Ovary (tissue), 9 donors: Measurements from ENCODE around the gene IPCEF1. TPM values are rescaled to one million over a fixed set of nuclear protein-coding genes. Genes with fewer than 3 reads are reported as not detected.

Experiments
- DNase-seq, 5 donors: peaks; one replicate each; pipeline ENCODE4 v3.0.0-alpha.2; 2019 to 2020
- H3K27ac ChIP-seq, 2 donors: fragments of 200-600 bp; one replicate each; pipeline versions ENCODE4 v1.5.1 to v1.8.0; 2019 to 2022
- H3K27me3 ChIP-seq: fragments of 200-600 bp; one replicate; pipeline ENCODE4 v1.8.0; 2022
- H3K36me3 ChIP-seq: fragments of 200-600 bp; sonication (generic); one replicate; pipeline ENCODE4 v1.5.1; 2019
- H3K4me1 ChIP-seq: one replicate; pipeline ENCODE4 v1.8.1; 2013; ENCODE audit warnings: mild to moderate bottlenecking, moderate library complexity; ENCODE audit not compliant: insufficient read depth
- H3K4me3 ChIP-seq: fragments of 200-600 bp; sonication (generic); one replicate; pipeline ENCODE4 v1.5.1; 2017
- H3K9me3 ChIP-seq, 2 donors: fragments of 200-600 bp in 1 of 2; sonication (generic) in 1 of 2; one replicate each; pipeline versions ENCODE4 v1.5.1 to v1.8.1; 2013 to 2019; ENCODE audit warnings: mild to moderate bottlenecking in 1 of 2, moderate library complexity in 1 of 2
- CTCF ChIP-seq, 3 donors: fragments of 450-650 bp in 2 of 3; fragments of 200-600 bp in 1 of 3; IDR thresholded peaks; one replicate each; pipeline versions ENCODE4 v1.5.1 to v1.8.0; 2016 to 2022; ENCODE audit warnings: antibody characterized with exemption in 3 of 3, mild to moderate bottlenecking in 1 of 3
- EP300 ChIP-seq: sonication (generic); formaldehyde crosslinking; IDR thresholded peaks from one replicate; pipeline ENCODE4 v1.6.1; 2017; ENCODE audit warnings: antibody characterized with exemption
- POLR2A ChIP-seq: fragments of 450-650 bp; IDR thresholded peaks from one replicate; pipeline ENCODE4 v1.6.1; 2017; ENCODE audit warnings: antibody characterized with exemption, mild to moderate bottlenecking, moderate library complexity
- WGBS, 3 donors: extraction: QIAGEN DNeasy Blood & Tissue Kit in 1 of 3; methylation state at CpG; one replicate each; pipeline versions ENCODE4 v1.1.5 to v1.1.7; 2013 to 2017; 5-methylcytosine and 5-hydroxymethylcytosine counted together
- intact Hi-C, 4 donors: fragments of 100-400 bp; cut with DNase I; formaldehyde crosslinking; loops; one replicate each; pipeline versions ENCODE4 v1.11.0 to v1.15.1; 2022 to 2023
- polyA plus RNA-seq, 2 donors: library from polyadenylated mRNA; stranded (reverse); fragments of 200-250 nt in 1 of 2; fragments of 350-450 nt in 1 of 2; fragmentation: Illumina TruSeq in 1 of 2; extraction: RNeasy Lipid Tissue Mini Kit (QIAGEN cat#74804) in 1 of 2; gene quantifications; one replicate each; pipeline ENCODE4 v1.2.3, GENCODE V29; 2013 to 2014
- total RNA-seq, 7 donors: library from RNA; depleted of rRNA in 2 of 7; stranded (reverse); fragments of >200 nt in 2 of 7; fragmentation: NEBNext Ultra II Directional in 3 of 7; extraction: Animal tissue kit (Norgen Biotek cat#: 25700) in 3 of 7; gene quantifications; one replicate each; pipeline versions ENCODE4 v1.1.0 to v1.2.4, GENCODE V29; 2016 to 2023
- donor health status: DM: no; HTN: no; CAD: no; lungs with moderate emphysema.
- donor health status: DM: no; HTN: no; CAD: no.
- donor health status: Bipolar disorder and iron deficiency.
- donor health status: DM: yes; HTN: yes; CAD: no.
- donor health status: DM: no; HTN: no; CAD: no.
- donor health status: DM: yes; HTN: yes; CAD: no.

Gene IPCEF1
- total and polyA plus RNA-seq, 9 donors = 1.3 to 3.4 (median 1.9) TPM

- TF ChIP-seq POLR2A (no peak), CTCF (IDR thresholded peaks at IDR 0.05) (no peak), EP300 (no peak)
- Histone ChIP-seq H3K27ac (no peak overlapping the region), H3K27me3 (no peaks in the 10 kb centered on the region), H3K4me1 (peaks cover 5% of the 10 kb centered on the region), H3K36me3 (no peaks in the 10 kb centered on the region), H3K4me3 (no peak overlapping the region), H3K9me3 (no peaks in the 10 kb centered on the region)
- intact Hi-C loops = loop anchor here in 1 of 4 donors (10.0 kb wide), 1 partner anchor 247 kb away; no protein-coding TSS in a partner anchor
- DNase-seq = no peak
- 95 to 96% (median 95%) methylated on average over 6 of the region's 6 CpGs for WGBS, 3 donors
These were observed 45.6 kb upstream of the IPCEF1 start for GRCh38 chr6:154402081-154402780.

GRCh38 chr6:154399097-154399496 lies 42.5 kb upstream of the IPCEF1 start:
- Histone ChIP-seq H3K4me1 (peaks cover 2% of the 10 kb centered on the region), H3K36me3 (no peaks in the 10 kb centered on the region), H3K9me3 (no peaks in the 10 kb centered on the region), H3K27ac (no peak overlapping the region), H3K27me3 (no peaks in the 10 kb centered on the region), H3K4me3 (no peak overlapping the region)
- DNase-seq = no peak
- WGBS, 3 donors = 93 to 94% (median 93%) methylated on average over 5 of the region's 5 CpGs
- intact Hi-C loops = no loop called here
- no peak for TF ChIP-seq EP300

GRCh38 chr6:154397491-154398195 lies 41.0 kb upstream of the IPCEF1 start:
- Histone ChIP-seq H3K4me1 (no peaks in the 10 kb centered on the region), H3K27me3 (no peaks in the 10 kb centered on the region), H3K9me3 (no peaks in the 10 kb centered on the region), H3K36me3 (no peaks in the 10 kb centered on the region), H3K4me3 (no peak overlapping the region), H3K27ac (no peak overlapping the region)
- intact Hi-C loops = no loop called here
- WGBS, 3 donors = 91 to 99% (median 97%) methylated on average over 9 of the region's 9 CpGs
- no peak for DNase-seq
- no peak for TF ChIP-seq POLR2A
- TF ChIP-seq EP300 = no peak
- TF ChIP-seq CTCF (IDR thresholded peaks at IDR 0.05) = no peak

- Histone ChIP-seq H3K27me3 (no peaks in the 10 kb centered on the region), H3K9me3 (no peaks in the 10 kb centered on the region), H3K36me3 (no peaks in the 10 kb centered on the region), H3K4me3 (no peak overlapping the region), H3K27ac (no peak overlapping the region), H3K4me1 (no peaks in the 10 kb centered on the region)
- WGBS, 3 donors = 93 to 97% (median 96%) methylated on average over 6 of the region's 6 CpGs
- intact Hi-C loops = no loop called here
- TF ChIP-seq EP300 (no peak), CTCF (IDR thresholded peaks at IDR 0.05) (no peak), POLR2A (no peak)
- no peak for DNase-seq
These were observed 39.3 kb upstream of the IPCEF1 start for GRCh38 chr6:154395878-154396277.

- TF ChIP-seq EP300 = no peak
- TF ChIP-seq CTCF (IDR thresholded peaks at IDR 0.05) = no peak
- TF ChIP-seq POLR2A = no peak
- Histone ChIP-seq H3K4me1 (no peaks in the 10 kb centered on the region), H3K36me3 (no peaks in the 10 kb centered on the region), H3K4me3 (no peak overlapping the region), H3K27ac (no peak overlapping the region), H3K9me3 (no peaks in the 10 kb centered on the region), H3K27me3 (no peaks in the 10 kb centered on the region)
- intact Hi-C loops = no loop called here
- no peak for DNase-seq
These were observed 38.7 kb upstream of the IPCEF1 start for GRCh38 chr6:154395316-154395715.
